ENCODE measurements around the gene MRGPRD.

Gene MRGPRD

DNA sequence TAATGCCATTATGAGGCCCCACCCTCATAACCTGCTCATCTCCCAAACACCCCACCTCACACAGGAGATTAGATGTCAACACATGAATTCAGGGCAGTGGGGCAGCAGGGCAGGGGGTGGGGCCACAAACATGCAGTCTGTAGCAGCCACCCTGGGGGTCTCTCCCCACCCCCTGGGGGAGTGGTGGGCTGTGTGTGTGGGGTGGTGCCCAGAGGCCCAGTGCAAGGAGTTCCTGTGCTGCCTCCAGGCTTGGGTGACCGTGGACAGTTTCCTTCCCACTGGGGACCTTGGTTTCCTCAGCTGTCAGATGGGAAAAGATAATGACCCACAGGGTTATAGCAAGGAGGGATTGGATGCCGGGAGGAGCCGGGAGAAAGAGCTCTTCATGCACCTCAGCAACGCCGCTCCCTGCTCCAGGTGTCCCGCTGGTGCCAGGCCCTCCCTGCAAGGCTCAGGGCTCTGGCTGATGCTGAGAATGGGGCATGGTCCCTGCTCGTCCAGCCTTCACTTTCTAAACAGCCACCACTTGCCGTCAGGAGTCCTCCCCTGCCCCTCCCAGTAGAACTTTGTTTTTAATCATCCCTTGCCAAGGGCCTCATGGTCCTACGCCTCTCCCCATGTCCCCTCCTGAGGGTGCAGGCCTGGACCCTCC, 34.2 kb upstream of the MRGPRD start:
- DNase-seq (ENCODE audit: low read depth, low spot score): no peak
- Histone ChIP-seq H3K9me3 (ENCODE audit: insufficient read depth, low read length) (no peaks in the 10 kb centered on the region), H3K4me3 (ENCODE audit: insufficient read length, low read depth) (no peak overlapping the region), H3K9ac (ENCODE audit: insufficient read length, low read depth) (no peak overlapping the region), H3K36me3 (ENCODE audit: insufficient read depth, insufficient read length, low read length) (peaks cover 3% of the 10 kb centered on the region), H3K4me1 (ENCODE audit: insufficient read depth, insufficient read length) (peaks cover 18% of the 10 kb centered on the region), H3K27me3 (ENCODE audit: insufficient read depth, insufficient read length) (no peaks in the 10 kb centered on the region)
- TF ChIP-seq ZNF274 (IDR thresholded peaks at IDR 0.05; ENCODE audit: low read depth, low read length) (no peak), SUZ12 (IDR thresholded peaks at IDR 0.05; ENCODE audit: extremely low read depth, insufficient read depth, insufficient read length) (no peak), YY1 (IDR thresholded peaks at IDR 0.05; ENCODE audit: insufficient read depth, insufficient read length) (no peak)

DNA sequence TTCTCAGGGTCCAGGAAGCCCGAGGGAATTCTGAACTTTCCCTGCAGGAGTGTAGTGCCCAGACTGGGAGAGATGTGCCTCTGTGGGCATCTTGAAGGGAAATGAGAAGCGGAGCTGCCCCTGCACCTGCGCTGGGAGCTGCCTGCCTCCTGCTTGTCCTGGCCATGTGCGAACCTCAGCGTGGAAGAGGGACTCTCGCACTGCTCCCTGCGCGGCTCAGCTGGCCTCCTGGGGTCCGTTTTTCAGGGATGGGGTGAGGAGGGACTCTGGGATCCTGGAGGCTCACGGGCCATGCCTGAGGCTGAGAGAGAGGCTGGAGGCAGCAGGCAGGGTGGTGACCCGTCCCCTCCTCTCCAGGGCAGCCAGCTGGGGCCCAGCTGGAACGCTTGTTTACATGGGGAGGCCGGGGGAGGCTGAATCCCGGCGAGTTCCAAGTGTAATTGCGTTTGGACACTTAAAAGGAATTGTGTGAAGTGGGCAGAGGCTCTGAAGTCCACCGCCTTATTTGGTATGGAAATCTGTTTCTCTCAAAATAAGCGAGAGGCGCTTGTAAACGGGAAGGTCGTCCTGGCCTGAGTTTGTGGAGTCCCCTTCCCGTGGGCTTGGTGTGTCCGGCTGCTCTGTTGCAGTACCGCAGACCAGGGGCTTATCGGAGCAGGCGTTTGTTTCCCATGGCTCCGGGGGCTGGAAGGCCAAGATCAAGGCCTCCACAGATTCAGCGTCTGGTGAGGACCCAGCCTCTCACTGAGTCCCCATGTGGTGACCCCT, 33.5 kb upstream of the MRGPRD start:
- Histone ChIP-seq H3K9me3 (ENCODE audit: insufficient read depth, low read length) (no peaks in the 10 kb centered on the region), H3K9ac (ENCODE audit: insufficient read length, low read depth) (peak overlapping the region; percentile 4), H3K36me3 (ENCODE audit: insufficient read depth, insufficient read length, low read length) (peaks cover 5% of the 10 kb centered on the region), H3K4me1 (ENCODE audit: insufficient read depth, insufficient read length) (peaks cover 25% of the 10 kb centered on the region), H3K4me3 (ENCODE audit: insufficient read length, low read depth) (no peak overlapping the region), H3K27me3 (ENCODE audit: insufficient read depth, insufficient read length) (no peaks in the 10 kb centered on the region)
- TF ChIP-seq ZNF274 (IDR thresholded peaks at IDR 0.05; ENCODE audit: low read depth, low read length): no peak
- no peak for TF ChIP-seq SUZ12 (IDR thresholded peaks at IDR 0.05; ENCODE audit: extremely low read depth, insufficient read depth, insufficient read length)
- no peak for TF ChIP-seq YY1 (IDR thresholded peaks at IDR 0.05; ENCODE audit: insufficient read depth, insufficient read length)
- no peak for DNase-seq (ENCODE audit: low read depth, low spot score)

DNA sequence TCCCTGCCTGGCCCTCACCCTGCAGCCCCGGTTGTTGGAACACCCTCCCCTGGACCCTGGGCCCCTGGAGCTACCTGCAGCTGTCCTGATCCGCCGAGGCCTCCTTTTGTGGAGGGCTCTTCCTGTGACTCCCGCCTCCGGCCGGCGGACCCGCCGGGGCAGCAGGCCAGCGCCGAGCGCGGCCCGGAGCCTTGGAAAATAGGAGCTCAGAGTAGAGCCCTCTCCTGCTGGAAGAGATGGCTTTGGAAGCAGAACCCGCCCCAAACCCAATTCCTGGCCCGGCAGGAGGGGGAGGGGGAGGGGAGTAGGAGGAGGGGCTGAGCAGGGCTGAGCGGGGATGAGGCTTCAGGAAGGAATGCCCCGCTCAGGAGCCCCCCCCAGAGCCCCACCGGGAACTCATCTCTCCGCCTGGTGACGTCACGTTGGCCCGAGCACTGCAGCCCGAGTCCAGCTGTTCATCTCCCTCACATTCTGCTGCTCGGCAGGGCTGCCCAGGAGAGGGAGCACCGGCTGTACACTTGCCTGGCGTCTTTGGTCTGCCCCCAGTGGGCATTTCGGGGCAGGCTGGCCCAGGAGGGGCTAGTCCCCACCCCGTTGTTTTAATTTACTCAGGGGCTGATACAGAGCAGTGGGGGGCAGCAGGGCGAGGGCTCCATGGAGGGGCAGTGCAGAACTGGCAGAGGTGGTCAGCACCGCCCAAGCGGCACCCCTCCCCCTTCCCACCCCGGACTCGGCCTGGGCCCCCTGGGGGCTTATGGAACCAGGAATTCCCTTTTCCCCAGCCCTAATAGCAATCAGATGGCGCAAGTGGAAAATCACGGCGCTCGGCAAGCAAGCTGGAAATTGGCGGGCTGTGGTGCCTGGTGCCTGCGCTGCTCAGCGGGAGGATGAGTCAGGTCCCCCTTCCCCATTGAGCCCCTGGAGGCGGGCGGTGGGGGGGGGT, 32.5 kb upstream of the MRGPRD start, which contains the start of gene MRGPRF:
MRGPRF (minus strand) TSS at position 238 of the 943 bp plus-strand sequence. CDS start 3,345 bp downstream, outside the sequence.
- Histone ChIP-seq H3K9me3 (ENCODE audit: insufficient read depth, low read length) (no peaks in the 10 kb centered on the region), H3K27me3 (ENCODE audit: insufficient read depth, insufficient read length) (no peaks in the 10 kb centered on the region), H3K4me1 (ENCODE audit: insufficient read depth, insufficient read length) (peaks cover 27% of the 10 kb centered on the region), H3K4me3 (ENCODE audit: insufficient read length, low read depth) (peak within 1 kb of the TSS; percentile 31), H3K9ac (ENCODE audit: insufficient read length, low read depth) (peak within 1 kb of the TSS; percentile 78), H3K36me3 (ENCODE audit: insufficient read depth, insufficient read length, low read length) (peaks cover 8% of the 10 kb centered on the region)
- TF ChIP-seq SUZ12 (IDR thresholded peaks at IDR 0.05; ENCODE audit: extremely low read depth, insufficient read depth, insufficient read length) (no peak), YY1 (IDR thresholded peaks at IDR 0.05; ENCODE audit: insufficient read depth, insufficient read length) (no peak), ZNF274 (IDR thresholded peaks at IDR 0.05; ENCODE audit: low read depth, low read length) (no peak)
- no peak for DNase-seq (ENCODE audit: low read depth, low spot score)

GRCh38 chr11:69012092-69013008, 31.6 kb upstream of the MRGPRD start:
- H3K4me1 ChIP-seq (ENCODE audit: insufficient read depth, insufficient read length): peaks cover 34% of the 10 kb centered on the region
- H3K9ac ChIP-seq (ENCODE audit: insufficient read length, low read depth): peak overlapping the region; percentile 78
- DNase-seq (ENCODE audit: low read depth, low spot score): no peak
- H3K4me3 ChIP-seq (ENCODE audit: insufficient read length, low read depth): peak overlapping the region; percentile 31
- TF ChIP-seq SUZ12 (IDR thresholded peaks at IDR 0.05; ENCODE audit: extremely low read depth, insufficient read depth, insufficient read length) (no peak), YY1 (IDR thresholded peaks at IDR 0.05; ENCODE audit: insufficient read depth, insufficient read length) (no peak), ZNF274 (IDR thresholded peaks at IDR 0.05; ENCODE audit: low read depth, low read length) (no peak)
- H3K27me3 ChIP-seq (ENCODE audit: insufficient read depth, insufficient read length): no peaks in the 10 kb centered on the region
- peaks cover 14% of the 10 kb centered on the region for H3K36me3 ChIP-seq (ENCODE audit: insufficient read depth, insufficient read length, low read length)
- no peaks in the 10 kb centered on the region for H3K9me3 ChIP-seq (ENCODE audit: insufficient read depth, low read length)

- TF ChIP-seq YY1 (IDR thresholded peaks at IDR 0.05; ENCODE audit: insufficient read depth, insufficient read length) (no peak), ZNF274 (IDR thresholded peaks at IDR 0.05; ENCODE audit: low read depth, low read length) (no peak), SUZ12 (IDR thresholded peaks at IDR 0.05; ENCODE audit: extremely low read depth, insufficient read depth, insufficient read length) (no peak)
- Histone ChIP-seq H3K4me1 (ENCODE audit: insufficient read depth, insufficient read length) (peaks cover 36% of the 10 kb centered on the region), H3K27me3 (ENCODE audit: insufficient read depth, insufficient read length) (no peaks in the 10 kb centered on the region), H3K9me3 (ENCODE audit: insufficient read depth, low read length) (no peaks in the 10 kb centered on the region), H3K36me3 (ENCODE audit: insufficient read depth, insufficient read length, low read length) (peaks cover 21% of the 10 kb centered on the region), H3K4me3 (ENCODE audit: insufficient read length, low read depth) (no peak overlapping the region), H3K9ac (ENCODE audit: insufficient read length, low read depth) (peak overlapping the region; percentile 78)
- DNase-seq (ENCODE audit: low read depth, low spot score): no peak
Observed at GRCh38 chr11:69011624-69012091, 30.9 kb upstream of the MRGPRD start.
